ENCODE results near the gene CHN1.

Gene CHN1

DNA sequence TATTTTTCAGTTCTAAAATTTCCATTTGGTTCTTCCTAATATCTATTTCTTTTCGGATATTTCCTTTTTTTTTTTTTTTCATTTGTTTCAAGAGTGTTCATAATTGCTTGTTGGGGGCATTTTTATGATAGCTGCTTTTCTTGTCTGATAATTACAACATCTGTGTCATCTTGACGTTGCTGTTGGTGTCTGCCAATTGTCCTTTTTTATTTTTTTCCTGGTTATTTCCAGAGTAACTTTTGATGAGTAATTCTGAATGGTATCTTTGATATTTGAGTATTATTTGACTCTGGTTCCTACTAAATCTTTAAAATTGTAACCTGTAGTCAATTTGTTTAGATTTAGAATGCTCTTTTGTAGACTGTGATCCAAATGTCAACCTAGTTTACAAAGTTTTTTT is 189.7 kb downstream of the CHN1 start:
- no peak for DNase-seq

DNA sequence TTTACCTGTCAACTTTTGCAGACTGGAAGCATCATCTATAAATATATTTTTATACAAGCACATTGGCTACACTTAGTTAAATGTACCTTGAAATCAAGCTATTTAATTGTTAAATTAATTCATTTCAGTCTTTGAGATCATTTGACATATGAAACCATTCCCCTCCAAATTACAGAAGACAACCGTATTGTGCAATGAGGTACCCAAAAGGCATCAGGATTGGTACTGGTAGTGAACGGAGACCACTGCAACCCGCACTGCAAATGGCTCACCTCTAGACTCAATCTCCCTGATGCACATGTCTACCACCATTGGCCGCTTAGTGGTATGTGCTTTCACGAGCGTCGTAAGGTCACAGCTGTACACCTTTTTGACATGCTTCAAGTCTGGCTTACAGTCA is 193.1 kb downstream of the CHN1 start:
- no peak for DNase-seq

DNA sequence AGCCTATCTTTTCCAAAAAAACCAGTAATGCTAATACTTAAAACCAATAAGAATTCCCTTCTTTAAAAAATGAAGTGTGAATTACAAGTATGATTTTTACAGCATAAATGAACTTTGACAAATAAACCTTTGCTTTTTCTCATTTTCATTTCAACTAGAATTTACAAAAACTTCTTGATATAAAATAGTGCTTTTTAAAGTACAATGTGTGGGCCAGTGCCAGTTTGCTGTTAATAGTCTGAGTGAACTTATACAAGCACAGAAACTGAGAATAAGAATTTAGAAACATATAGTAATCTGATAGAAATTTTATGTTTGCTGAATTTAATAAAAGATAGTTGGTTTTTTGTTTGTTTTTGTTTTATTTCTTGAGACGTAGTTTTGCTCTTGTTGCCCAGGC is 197.2 kb downstream of the CHN1 start:
- no peak for DNase-seq

DNA sequence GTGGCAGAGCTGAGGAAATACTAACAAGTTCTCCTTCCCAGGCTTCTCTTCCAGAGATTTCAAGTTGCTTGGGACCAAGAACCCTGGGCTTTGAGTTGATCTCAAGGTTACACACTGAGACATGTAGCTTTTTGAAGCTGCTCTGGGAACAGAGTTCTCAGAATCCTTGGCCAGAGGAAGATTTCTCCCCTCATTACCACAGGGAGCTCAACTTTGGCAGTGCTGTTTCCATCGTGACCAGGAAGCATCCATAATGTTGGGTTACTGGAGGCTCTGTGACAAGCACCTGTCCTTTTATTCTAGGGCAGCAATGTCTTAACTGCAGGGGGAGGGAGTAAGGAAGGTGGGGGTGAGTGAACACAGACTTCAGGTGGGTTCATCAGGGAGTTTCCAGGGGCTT is 199.4 kb downstream of the CHN1 start:
- no peak for DNase-seq

DNA sequence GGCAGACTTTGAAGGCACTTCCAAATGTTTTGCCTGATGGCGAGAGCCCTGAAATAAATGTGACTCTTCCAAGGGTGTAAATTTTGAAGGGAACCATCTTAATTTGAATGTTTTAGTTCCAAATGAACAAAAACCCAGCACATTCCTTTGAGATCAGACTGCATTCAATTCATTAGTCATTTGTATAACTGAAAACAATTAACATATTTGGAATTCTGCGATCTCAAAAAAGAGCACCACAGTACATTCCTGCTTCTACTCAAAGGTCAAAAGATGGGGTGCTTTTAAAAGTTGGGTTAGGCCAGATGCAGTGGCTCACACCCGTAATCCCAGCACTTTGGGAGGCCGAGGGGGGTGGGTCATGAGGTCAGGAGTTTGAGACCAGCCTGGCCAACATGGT is 202.7 kb downstream of the CHN1 start:
- DNase-seq, result no peak

DNA sequence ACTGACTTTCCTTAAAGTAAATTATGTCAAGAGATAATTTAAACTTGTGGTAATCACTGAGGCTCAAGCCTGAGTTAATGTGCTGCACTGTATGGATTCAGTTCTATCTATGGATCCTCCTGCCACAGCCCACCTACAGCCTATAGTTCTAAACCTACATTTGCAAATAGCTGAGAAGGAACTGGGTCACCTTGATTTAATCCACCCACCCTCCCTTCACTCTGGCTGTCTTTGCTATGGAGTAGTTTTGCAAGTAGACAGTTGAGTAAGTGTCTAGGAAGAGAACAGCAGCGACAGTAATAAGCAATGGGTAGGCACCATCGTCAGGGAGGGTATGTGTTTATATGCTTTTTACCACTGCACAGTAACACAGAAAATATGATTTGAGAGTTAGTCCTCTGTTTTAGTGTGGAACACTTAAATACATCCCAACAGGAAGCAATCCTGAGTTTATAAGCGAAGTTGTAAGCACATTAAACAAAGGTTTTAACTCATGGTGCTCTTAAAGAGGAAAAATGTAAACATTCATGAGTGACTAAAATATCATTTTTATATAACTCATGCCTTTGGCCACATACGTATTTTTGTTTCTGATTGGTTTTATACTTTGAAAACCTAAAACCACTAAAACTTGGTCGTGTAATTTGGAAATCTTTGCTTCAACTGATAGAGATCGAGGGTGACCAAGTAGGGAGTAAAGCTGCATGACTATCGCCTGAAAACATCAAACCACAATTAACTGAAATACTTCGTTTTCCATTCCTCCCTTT is 204.6 kb downstream of the CHN1 start:
- DNase-seq, result no peak

DNA sequence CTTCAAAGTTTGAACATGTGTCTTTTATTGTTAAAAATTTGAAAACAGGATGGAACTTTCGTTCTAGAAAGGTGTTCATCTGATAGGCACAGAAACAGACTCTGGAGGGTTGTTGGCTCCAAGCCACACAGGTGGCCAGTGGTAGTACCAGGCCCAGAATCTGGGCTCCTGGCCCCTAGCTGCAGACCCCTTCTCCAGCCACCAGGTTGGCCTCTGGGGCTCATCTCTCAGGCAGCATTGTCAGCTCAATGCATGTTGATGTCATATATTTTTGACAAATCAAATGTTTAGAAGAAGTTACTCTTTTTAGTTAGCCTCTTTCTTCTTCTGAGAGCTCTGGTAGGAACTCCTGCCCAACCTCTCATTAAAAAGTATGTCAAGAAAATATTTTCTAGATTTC is 206.4 kb downstream of the CHN1 start:
- no peak for DNase-seq

DNA sequence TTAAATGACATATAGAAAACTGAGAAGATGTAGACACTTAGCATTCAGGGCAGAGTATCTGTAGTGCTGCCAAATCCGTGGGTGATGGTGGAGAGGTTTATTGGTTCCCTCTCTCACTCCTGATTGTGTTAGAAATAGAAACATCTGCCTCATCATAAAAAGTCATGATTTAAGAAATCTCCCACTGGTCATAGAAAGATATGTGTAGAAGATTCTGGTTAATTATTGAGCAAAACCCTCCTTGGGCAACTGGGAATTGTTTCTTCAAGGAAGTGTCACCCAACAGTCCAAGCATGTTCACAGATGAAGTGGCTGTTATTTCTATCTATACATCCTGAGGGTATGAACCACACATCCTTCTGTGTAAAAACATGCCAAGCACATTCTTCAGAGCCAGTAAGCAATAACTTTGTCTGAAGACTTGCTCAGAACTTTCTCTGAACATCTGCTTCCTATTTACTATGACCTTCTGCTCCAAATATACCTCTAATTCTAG is 207.4 kb downstream of the CHN1 start:
- no peak for DNase-seq

DNA sequence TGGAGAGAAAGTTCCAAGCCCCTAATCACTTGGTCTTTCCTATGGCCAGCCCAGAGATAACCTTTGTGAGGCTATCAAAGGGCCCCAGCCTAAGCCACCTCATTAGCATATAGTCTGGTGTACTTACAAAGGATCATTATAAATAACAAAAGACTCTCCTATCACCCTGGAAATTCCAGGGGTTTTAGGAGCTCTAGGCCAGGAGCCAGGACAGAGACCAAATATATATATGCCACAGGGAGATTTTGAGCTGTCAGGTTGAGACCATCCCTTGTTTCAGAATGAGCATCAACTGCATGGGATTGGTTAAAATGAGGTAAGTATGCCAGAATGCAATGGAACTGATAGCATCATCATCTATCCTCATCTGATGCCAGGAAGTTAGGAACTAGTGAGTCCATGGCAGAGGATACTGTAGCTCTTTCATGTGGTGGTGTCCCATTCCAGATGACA is 208.8 kb downstream of the CHN1 start:
- no peak for DNase-seq

DNA sequence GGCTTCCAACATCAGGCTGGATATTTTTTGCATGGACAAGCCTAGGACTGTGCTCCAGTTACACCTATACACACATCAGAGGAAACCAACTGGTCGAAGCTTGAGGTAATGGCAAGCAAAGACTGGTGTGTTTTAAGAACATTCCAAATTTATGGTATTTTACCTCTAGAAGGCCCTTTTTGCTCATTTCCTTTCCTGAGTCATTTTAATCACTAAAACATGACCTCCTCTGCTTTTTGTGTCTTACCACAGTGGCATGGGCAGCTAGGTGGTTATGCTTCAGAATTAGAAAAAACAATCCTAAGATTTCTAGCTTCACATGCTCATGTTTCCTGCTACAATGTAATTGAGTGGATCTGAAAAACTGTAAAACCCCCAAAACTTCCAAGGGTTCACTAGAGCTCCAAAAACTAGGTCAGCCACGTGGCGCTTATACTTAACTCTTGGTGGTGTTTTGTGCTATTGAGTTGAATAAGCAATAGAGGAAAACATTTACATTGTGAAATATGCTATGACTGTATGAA is 210.3 kb downstream of the CHN1 start:
- DNase-seq, result no peak

DNA sequence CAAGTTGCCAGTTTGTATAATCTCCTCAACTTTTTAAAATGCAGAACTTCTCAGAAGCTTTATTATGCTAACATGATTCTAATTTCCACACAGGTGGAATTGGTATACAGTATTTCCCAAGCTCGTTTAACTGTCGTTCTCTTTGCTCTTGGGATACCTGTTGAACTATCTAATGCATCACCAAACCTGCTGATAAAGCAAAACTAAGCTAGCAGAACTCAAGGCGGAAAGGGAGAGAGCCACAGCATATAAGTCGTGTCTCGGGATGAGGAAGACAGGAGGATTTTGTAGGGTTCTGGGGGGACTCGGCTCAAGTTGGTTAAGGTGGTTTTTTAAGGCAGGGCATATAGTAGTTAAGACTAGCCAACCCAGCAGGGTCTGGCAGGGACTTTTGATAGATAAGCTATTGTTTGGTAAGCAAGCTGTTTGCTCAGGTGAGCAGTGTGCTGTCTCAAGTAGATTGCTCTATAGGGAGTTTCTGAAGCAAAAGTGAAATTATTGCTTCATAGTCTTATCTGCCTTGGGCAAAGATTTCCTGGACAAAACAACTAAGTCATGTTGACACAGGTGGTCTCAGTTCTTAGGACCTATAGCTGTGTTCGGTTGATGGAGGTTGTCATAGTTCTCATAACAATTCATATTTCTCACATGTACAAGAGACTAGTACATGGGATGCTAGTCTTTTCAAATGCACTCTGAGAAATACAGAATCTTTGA is 212.7 kb downstream of the CHN1 start:
- DNase-seq, result no peak

DNA sequence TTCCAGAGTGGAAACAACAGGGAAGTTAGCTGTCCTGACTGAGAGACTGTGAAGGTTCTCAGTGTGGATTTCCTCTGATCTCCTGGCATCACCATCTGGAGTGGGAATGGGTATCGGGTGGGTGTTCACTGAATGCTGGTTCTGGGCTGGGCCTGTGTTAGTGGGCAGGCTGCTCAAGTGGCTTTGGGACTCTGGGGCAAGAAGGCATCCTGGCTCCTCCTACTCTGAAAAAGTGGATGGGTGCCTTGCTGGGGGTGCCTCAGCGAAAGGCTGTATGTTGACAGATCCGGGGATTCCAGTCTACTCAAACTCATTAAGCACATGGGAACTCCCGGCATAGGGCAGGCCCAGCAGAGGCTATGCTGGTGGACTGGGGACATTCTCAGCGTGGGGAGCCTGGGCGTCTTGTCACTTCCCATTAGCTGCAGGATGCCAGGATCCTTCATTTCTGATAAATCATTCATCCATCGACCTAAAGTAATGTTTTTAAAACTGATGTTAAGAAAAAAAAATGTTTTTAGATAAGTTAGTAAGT is 213.4 kb downstream of the CHN1 start:
- no peak for DNase-seq

DNA sequence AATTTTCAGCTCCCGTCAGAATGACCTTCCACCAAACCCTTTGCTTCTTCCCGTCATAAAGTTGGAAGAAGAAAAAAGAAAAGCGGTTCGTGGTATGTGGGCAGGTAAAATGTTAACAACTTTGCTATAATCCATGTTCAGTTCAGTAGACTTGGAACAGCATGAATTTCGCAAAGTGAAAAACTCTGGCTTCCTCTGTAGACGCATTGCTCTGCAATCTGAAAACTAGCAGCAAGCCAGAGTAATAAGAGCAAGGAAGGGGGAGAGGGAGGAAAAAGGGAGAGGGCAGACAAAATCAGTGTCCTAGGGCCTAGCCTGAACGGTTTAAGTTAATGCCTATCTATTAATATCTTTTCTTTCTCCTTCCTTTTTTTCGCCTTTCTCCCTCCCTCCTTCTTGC is 214.2 kb downstream of the CHN1 start:
- DNase-seq, result no peak

DNA sequence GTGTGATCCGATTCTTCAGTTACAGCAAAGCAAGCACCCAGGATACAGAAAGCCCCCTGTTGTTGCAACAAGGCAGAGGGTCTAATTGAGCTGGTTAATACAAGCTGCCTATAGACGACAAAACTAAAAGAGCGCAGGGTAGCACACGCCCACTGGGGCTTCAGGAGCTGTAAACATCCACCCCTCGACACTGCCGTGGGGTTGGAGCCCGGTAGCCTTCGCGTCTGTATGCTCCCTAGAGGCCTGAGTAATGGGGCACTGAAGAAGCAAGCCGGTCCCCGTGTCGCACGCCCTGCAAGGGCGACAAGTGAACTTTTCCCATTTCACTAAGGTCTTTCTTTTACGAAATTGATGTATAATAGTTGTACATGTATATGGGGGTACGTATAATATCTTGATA is 216.2 kb downstream of the CHN1 start:
- DNase-seq, result no peak

DNA sequence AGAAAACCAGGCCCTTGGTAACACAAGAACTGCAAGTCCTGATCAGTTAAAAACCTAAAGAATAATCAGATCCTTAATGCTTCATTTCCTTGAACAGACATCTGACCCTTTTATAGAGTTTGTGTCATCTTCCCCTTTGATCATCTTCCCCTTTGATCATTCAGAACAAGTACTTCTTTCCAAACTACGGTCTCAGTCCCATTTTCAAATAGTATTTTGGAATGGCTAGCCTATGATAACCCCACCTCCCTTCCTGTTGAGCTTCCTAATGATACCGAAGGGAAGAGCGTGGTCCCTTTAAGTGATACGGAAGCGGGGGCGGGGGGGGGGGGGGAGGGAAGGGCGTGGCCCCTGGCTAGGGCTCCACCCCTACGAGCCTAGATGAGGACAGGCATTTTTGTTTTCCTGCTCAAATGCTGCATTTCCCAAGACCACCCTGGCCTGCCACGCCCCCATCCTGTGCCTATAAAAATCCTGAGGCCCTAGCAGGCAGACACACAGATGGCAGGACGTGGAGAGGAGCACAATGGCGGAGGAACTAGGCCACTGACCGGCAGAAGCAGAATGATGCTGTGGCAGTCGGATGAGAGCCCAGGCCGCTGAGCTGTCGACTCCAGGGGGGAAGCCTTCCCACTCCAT is 216.8 kb downstream of the CHN1 start:
- DNase-seq, result no peak

DNA sequence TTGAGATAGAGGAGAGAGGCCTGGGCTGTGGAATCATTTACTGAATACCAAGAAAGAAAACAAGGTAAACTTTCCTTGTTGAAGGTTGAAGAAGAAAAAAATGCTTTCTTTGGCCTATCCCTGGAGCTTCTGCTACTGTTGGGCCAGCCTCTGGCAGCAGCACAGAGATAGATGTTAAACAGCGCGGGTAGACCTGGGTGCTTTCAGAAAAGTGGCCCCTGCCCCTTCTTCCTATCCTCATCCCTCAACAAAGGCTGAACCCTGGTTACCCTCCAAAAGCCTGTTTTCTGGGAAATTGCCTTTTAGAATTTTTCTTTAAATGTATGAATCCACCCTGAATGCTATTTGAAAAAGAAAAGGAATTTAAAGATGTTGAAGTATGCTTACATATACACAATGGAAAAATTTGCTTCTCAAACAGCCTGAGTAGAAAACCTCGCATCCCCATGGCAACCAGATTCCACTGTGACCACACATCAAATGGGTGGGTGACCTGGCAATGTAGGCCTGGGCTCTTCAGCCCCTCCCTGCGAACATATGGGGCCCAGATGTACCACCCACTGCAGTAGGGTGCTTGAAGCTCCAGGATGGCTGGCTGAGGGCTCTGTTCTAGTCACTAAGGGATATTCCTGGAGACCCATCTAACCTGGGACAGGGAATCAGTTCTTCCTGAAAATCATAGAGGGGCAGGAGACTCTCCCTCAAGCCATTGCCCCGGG is 217.5 kb downstream of the CHN1 start:
- no peak for DNase-seq

DNA sequence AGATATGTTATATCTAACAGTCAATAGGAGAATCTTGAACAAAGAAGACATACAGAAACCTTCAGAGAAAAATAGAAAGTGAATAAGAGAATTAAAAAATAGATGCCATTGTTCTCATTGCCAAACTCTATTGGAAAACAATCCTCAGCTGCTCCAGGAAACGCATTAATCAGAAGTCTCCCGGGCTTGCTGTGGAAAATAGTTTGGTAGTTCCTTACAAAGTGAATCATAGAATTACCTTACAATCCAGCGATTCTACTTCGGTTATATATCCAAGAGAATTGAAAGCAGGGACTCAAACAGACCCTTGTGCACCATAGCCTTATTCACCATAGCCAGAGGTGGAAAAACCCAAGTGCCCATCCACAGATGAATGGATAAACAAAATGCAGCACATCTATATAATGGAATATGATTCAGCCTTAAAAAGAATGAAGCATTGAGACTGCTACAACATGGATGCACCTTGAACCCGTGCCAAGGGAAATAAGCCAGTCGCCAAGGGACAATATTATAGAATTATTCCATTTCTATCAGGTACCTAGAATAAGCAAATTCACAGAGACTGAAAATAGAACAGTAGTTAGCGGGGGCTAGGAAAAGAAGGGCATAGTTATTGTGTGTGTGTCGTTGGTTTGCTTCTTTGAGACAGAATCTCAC is 219.0 kb downstream of the CHN1 start:
- DNase-seq, result no peak

DNA sequence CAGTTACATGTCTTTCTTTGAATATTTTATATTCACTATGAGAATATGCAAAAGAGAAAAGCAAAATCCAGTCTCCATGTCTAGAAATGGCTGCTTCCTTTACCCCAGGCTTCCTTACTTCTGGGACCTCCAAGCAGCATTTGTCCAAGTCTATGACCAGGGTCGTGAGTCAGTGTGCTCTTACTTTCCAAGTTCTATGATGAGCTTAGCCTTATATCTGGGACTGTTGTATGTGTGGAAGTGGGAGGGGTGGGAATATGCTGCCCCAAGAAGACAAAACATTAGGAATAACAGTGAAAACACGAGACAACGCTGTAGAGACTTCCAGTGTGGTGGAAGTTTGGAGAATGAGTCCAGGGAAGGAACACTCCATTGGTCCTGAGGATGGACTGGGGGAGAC is 219.7 kb downstream of the CHN1 start:
- no peak for DNase-seq

DNA sequence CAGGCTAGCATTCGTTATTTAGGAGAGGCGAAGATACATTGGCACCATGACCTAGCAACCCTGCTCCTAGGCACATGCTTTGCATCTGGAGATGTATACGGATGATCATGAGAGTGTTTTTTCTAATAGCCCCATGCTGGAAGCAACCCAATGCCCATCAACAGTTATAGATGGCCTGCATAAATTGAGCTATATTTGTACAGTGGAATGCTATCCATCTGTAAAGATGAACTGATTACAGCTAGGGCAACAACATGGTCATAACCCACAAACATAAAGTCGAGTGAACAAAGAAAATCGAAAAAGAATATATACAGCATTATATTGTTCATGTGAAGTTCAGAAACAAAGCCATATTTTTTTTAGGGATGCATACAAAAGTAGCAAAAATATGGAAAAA is 220.3 kb downstream of the CHN1 start:
- no peak for DNase-seq

DNA sequence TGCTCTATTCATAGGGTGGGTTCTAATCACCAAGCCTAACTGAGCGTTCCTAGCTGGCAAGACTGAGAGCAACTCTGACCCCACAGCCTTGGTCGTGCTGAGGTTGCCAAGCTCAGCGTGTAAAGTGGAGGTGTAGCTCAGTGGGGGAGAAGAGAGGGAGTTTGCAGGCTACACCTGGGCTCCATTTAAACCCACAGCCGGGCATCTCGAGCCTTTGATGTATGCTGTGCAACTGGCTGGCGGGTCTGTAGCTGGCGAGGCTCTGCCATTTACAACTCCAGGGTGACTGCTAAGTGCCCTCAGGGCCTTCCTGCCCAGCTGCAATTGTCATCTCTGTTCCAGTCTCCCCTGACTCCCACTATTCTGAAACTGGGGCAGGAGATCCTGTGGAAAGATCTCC is 220.9 kb downstream of the CHN1 start:
- no peak for DNase-seq

DNA sequence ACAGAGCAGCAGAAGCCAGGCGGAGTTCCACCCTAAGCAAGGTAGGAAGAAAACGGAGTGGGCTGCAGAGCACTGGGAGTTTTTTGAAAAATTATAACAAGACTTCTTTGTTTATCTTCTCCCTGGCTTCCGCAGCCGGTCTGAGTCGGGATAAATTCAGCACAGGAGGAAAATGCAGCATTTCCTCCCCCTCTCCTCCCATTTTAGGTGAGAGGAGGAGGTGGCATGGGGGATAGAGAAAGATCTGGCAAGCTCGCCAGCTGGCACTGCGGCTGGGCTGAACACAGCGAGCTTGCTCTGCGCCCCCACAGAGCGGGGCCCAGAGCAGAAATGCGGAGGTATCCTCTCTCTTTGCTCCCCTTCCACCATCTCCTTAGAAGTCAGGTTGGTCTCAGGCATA is 223.2 kb downstream of the CHN1 start:
- no peak for DNase-seq

DNA sequence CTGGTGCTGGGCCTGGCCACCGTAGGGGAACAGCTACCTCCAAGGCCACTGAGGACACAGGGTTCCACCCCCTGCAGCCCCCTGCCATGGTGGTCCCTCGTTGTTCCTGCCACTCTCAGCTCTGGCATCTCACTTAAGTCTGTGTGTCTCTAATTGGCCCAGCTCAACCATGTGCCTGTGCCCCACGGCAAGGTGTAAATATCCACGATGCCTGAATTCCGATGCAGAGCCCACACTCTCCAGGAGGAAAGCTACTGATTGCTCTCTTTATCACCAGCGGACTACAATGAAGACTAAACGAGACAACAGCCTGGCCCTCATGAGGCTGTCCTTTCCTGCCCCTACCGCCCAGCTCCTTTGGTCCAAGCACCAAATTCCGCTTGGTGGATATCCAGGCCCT is 223.9 kb downstream of the CHN1 start:
- no peak for DNase-seq
